Testis (tissue), 3 donors: ENCODE data around the gene SLC16A7. TPM values are rescaled to one million over a fixed set of nuclear protein-coding genes. Genes with fewer than 3 reads are reported as not detected.

ENCODE experiments used
- DNase-seq: peaks from one replicate; pipeline ENCODE4 v3.0.0-alpha.2; 2019
- H3K27ac ChIP-seq, 2 donors: fragments of 200-600 bp; sonication (generic); one replicate each; pipeline ENCODE4 v1.5.1; 2019
- H3K27me3 ChIP-seq: fragments of 200-600 bp; sonication (generic); one replicate; pipeline ENCODE4 v1.5.1; 2019
- H3K36me3 ChIP-seq: fragments of 200-600 bp; sonication (generic); one replicate; pipeline ENCODE4 v1.5.1; 2017; ENCODE audit warnings: low read depth; ENCODE audit errors: missing control alignments
- H3K4me1 ChIP-seq: fragments of 200-600 bp; sonication (generic); one replicate; pipeline ENCODE4 v1.5.1; 2019
- H3K4me3 ChIP-seq, 2 donors: fragments of 200-600 bp; sonication (generic); one replicate each; pipeline ENCODE4 v1.5.1; 2017 to 2019
- H3K9me3 ChIP-seq: fragments of 200-600 bp; sonication (generic); one replicate; pipeline ENCODE4 v1.5.1; 2017
- CTCF ChIP-seq, 3 experiments: fragments of 450-650 bp in 2 of 3; fragments of 200-600 bp in 1 of 3; sonication (generic) in 1 of 3; IDR thresholded peaks; one replicate each; pipeline ENCODE4 v1.5.1; 2016 to 2019; ENCODE audit warnings: antibody characterized with exemption in 3 of 3, mild to moderate bottlenecking in 2 of 3, moderate library complexity in 1 of 3
- POLR2A ChIP-seq: fragments of 450-650 bp; IDR thresholded peaks from one replicate; pipeline ENCODE4 v1.6.1; 2017; ENCODE audit warnings: antibody characterized with exemption, mild to moderate bottlenecking, moderate library complexity
- WGBS, 2 donors: methylation state at CpG; one replicate each; pipeline ENCODE4 v1.1.5; 2018; 5-methylcytosine and 5-hydroxymethylcytosine counted together
- intact Hi-C: fragments of 100-400 bp; cut with DNase I; formaldehyde crosslinking; loops from one replicate; pipeline ENCODE4 v1.15.1; 2023; ENCODE audit warnings: low total_unique reads
- polyA plus RNA-seq: library from polyadenylated mRNA; stranded (reverse); fragments of 350-450 nt; fragmentation: Illumina TruSeq; extraction: RNeasy Lipid Tissue Mini Kit (QIAGEN cat#74804); gene quantifications from one replicate; pipeline ENCODE4 v1.2.3, GENCODE V29; 2014; ENCODE audit warnings: low read depth, low replicate concordance; ENCODE audit not compliant: insufficient read depth
- total RNA-seq, 2 donors: library from RNA; depleted of rRNA; stranded (reverse); fragments of >200 nt; gene quantifications; one replicate each; pipeline ENCODE4 v1.2.3, GENCODE V29; 2016

Gene SLC16A7
- total and polyA plus RNA-seq, 3 donors from 2014 or later = 10.5 to 38.0 (median 15.9) TPM

GRCh38 chr12:59657711-59658110 is 61.9 kb downstream of the SLC16A7 start:
- 78 to 98% methylated on average over 1 of the region's 1 CpG for WGBS, 2 donors
- intact Hi-C loops = no loop called here
- no peaks in the 10 kb centered on the region for H3K4me1 ChIP-seq

GRCh38 chr12:59660148-59660547 is 64.3 kb downstream of the SLC16A7 start:
- Histone ChIP-seq H3K4me3 (no peak overlapping the region), H3K27ac (no peak overlapping the region), H3K27me3 (no peaks in the 10 kb centered on the region), H3K9me3 (no peaks in the 10 kb centered on the region), H3K4me1 (no peaks in the 10 kb centered on the region), H3K36me3 (no peaks in the 10 kb centered on the region)
- no peak for DNase-seq
- WGBS, 2 donors = 82 to 90% methylated on average over 2 of the region's 2 CpGs
- intact Hi-C loops = no loop called here
- TF ChIP-seq POLR2A = no peak
- no peak for TF ChIP-seq CTCF (IDR thresholded peaks at IDR 0.05)

More at GRCh38 chr12:59657711-59658110, 61.9 kb downstream of the SLC16A7 start:
- Histone ChIP-seq H3K4me3 (no peak overlapping the region), H3K9me3 (no peaks in the 10 kb centered on the region), H3K27me3 (no peaks in the 10 kb centered on the region), H3K36me3 (no peaks in the 10 kb centered on the region), H3K27ac (no peak overlapping the region)
- no peak for TF ChIP-seq POLR2A
- no peak for TF ChIP-seq CTCF (IDR thresholded peaks at IDR 0.05)
- no peak for DNase-seq

- Histone ChIP-seq H3K4me1 (no peaks in the 10 kb centered on the region), H3K4me3 (no peak overlapping the region), H3K27ac (no peak overlapping the region), H3K9me3 (no peaks in the 10 kb centered on the region), H3K27me3 (no peaks in the 10 kb centered on the region), H3K36me3 (no peaks in the 10 kb centered on the region)
- intact Hi-C loops = no loop called here
- DNase-seq = no peak
- TF ChIP-seq CTCF (IDR thresholded peaks at IDR 0.05) = no peak
- TF ChIP-seq POLR2A = no peak
- 94 to 97% methylated on average over 2 of the region's 2 CpGs for WGBS, 2 donors
Measured at GRCh38 chr12:59660921-59661597, 65.2 kb downstream of the SLC16A7 start.

GRCh38 chr12:59664495-59664894 is 68.7 kb downstream of the SLC16A7 start:
- Histone ChIP-seq H3K4me3 (no peak overlapping the region), H3K36me3 (no peaks in the 10 kb centered on the region), H3K27me3 (no peaks in the 10 kb centered on the region), H3K27ac (no peak overlapping the region), H3K9me3 (no peaks in the 10 kb centered on the region), H3K4me1 (no peaks in the 10 kb centered on the region)
- intact Hi-C loops = no loop called here
- no peak for TF ChIP-seq CTCF (IDR thresholded peaks at IDR 0.05)
- no peak for TF ChIP-seq POLR2A
- no peak for DNase-seq
- 85 to 87% methylated on average over 2 of the region's 2 CpGs for WGBS, 2 donors

- intact Hi-C loops = no loop called here
- no peak for TF ChIP-seq POLR2A
- no peak for TF ChIP-seq CTCF (IDR thresholded peaks at IDR 0.05)
- 55 to 57% methylated on average over 2 of the region's 2 CpGs for WGBS, 2 donors
- Histone ChIP-seq H3K27ac (no peak overlapping the region), H3K27me3 (no peaks in the 10 kb centered on the region), H3K4me1 (no peaks in the 10 kb centered on the region), H3K36me3 (no peaks in the 10 kb centered on the region), H3K4me3 (no peak overlapping the region), H3K9me3 (no peaks in the 10 kb centered on the region)
- no peak for DNase-seq
Measured at GRCh38 chr12:59665701-59666100, 69.9 kb downstream of the SLC16A7 start.
